Adipocyte (in vitro differentiated cells): ENCODE results near the gene CFAP46.

Experiments used
- DNase-seq: peaks from one replicate; pipeline ENCODE4 v3.0.0-alpha.2; 2015; ENCODE audit warnings: low read depth
- H3K27me3 ChIP-seq: replicated peaks from 2 replicates; pipeline ENCODE4 v1.7.0; 2013; ENCODE audit warnings: mild to moderate bottlenecking, low read length, moderate library complexity; ENCODE audit not compliant: control insufficient read depth, insufficient read depth
- H3K36me3 ChIP-seq: 2 replicates; pipeline ENCODE4 v1.7.0; 2013; ENCODE audit warnings: low read length, mild to moderate bottlenecking, moderate library complexity; ENCODE audit not compliant: control insufficient read depth, insufficient read depth, severe bottlenecking
- H3K4me1 ChIP-seq: 2 replicates; pipeline ENCODE4 v1.7.0; 2013; ENCODE audit warnings: mild to moderate bottlenecking, low read length, moderate library complexity; ENCODE audit not compliant: control insufficient read depth, insufficient read depth
- H3K4me3 ChIP-seq: 2 replicates; pipeline ENCODE4 v1.7.0; 2013; ENCODE audit warnings: mild to moderate bottlenecking, low read length, moderate library complexity
- H3K9ac ChIP-seq: 2 replicates; pipeline ENCODE4 v1.7.0; 2013; ENCODE audit warnings: mild to moderate bottlenecking, low read length, moderate library complexity
- H3K9me3 ChIP-seq: 2 replicates; pipeline ENCODE4 v1.7.0; 2013; ENCODE audit warnings: mild to moderate bottlenecking, low read length, moderate library complexity; ENCODE audit not compliant: control insufficient read depth

The CFAP46 gene

DNA sequence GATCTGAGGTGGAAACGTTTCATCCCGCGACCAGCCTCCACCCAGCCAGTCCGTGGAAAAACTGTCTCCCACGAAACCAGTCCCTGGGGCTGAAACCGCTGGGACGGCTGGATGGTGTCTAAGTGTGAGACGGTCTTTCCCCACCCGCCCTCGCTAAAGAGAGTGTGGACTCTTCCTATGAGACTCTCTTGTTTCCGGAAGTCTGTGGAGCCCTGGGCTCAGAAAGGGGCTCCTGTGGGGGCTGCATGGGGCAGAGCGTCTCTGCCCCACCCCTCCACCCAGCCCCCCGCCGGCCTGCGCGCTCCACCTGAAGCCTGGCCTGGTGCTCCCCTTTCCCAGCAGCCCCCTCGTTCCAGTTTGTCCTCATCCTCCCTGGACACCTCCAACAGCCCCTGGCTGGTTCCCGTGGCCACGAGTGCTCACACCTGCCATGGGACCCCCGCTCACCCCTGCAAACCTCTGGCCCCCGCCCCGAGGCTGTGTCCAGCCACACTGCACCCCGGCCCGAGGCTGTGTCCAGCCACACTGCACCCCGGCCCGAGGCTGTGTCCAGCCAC is 28.7 kb downstream of the CFAP46 start:
- Histone ChIP-seq H3K27me3 (peaks cover 31% of the 10 kb centered on the region), H3K4me1 (no peaks in the 10 kb centered on the region), H3K9ac (no peak overlapping the region), H3K36me3 (no peaks in the 10 kb centered on the region), H3K4me3 (no peak overlapping the region), H3K9me3 (no peaks in the 10 kb centered on the region)
- DNase-seq, result no peak

- Histone ChIP-seq H3K4me3 (no peak overlapping the region), H3K9me3 (no peaks in the 10 kb centered on the region), H3K9ac (no peak overlapping the region), H3K4me1 (no peaks in the 10 kb centered on the region), H3K27me3 (peaks cover 31% of the 10 kb centered on the region), H3K36me3 (no peaks in the 10 kb centered on the region)
- no peak for DNase-seq
These were observed 29.4 kb downstream of the CFAP46 start for GRCh38 chr10:132912713-132913558.

DNA sequence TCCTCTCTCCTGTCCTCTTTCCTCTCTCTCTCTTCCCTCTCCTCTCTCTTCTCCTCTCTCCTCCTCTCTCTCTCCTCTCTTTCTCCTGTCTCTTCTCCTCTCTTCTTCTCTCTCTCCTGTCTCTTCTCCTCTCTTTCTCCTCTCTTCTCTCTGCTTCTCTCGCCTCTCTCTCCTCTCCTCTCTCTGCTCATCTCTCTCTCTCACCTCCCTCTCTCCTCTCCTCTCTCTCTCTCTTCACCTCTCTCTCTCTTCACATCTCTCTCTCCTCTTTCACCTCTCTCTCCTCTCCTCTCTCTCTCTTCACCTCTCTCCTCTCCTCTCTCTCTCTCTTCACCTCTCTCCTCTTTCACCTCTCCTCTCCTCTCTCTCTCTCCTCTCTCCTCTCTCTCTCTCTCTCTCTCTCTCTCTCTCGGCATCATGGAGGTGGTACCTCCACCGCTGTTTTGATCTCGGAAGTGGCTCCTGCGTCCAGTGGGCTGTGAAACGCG is 30.1 kb downstream of the CFAP46 start:
- Histone ChIP-seq H3K27me3 (peaks cover 29% of the 10 kb centered on the region), H3K36me3 (no peaks in the 10 kb centered on the region), H3K4me1 (no peaks in the 10 kb centered on the region), H3K9ac (no peak overlapping the region), H3K9me3 (no peaks in the 10 kb centered on the region), H3K4me3 (no peak overlapping the region)
- DNase-seq, result no peak

GRCh38 chr10:132911786-132912097 is 30.6 kb downstream of the CFAP46 start:
- Histone ChIP-seq H3K4me3 (no peak overlapping the region), H3K9ac (no peak overlapping the region), H3K27me3 (peaks cover 24% of the 10 kb centered on the region), H3K4me1 (no peaks in the 10 kb centered on the region), H3K9me3 (no peaks in the 10 kb centered on the region), H3K36me3 (no peaks in the 10 kb centered on the region)
- DNase-seq, result peak; percentile 2

GRCh38 chr10:132910901-132911785 is 31.2 kb downstream of the CFAP46 start:
- H3K27me3 ChIP-seq, result peaks cover 22% of the 10 kb centered on the region
- H3K4me1 ChIP-seq, result no peaks in the 10 kb centered on the region
- no peak overlapping the region for H3K9ac ChIP-seq
- H3K9me3 ChIP-seq, result no peaks in the 10 kb centered on the region
- H3K4me3 ChIP-seq, result no peak overlapping the region
- peak; percentile 5 for DNase-seq
- H3K36me3 ChIP-seq, result no peaks in the 10 kb centered on the region

GRCh38 chr10:132910186-132910880 is 32.0 kb downstream of the CFAP46 start:
- H3K9ac ChIP-seq, result no peak overlapping the region
- no peaks in the 10 kb centered on the region for H3K4me1 ChIP-seq
- DNase-seq, result no peak
- H3K9me3 ChIP-seq, result peaks cover 5% of the 10 kb centered on the region
- H3K36me3 ChIP-seq, result no peaks in the 10 kb centered on the region
- H3K4me3 ChIP-seq, result no peak overlapping the region
- peaks cover 22% of the 10 kb centered on the region for H3K27me3 ChIP-seq

- H3K4me1 ChIP-seq, result no peaks in the 10 kb centered on the region
- H3K9ac ChIP-seq, result no peak overlapping the region
- no peak for DNase-seq
- H3K27me3 ChIP-seq, result peaks cover 22% of the 10 kb centered on the region
- H3K36me3 ChIP-seq, result no peaks in the 10 kb centered on the region
- H3K9me3 ChIP-seq, result peaks cover 12% of the 10 kb centered on the region
- no peak overlapping the region for H3K4me3 ChIP-seq
These were observed 32.8 kb downstream of the CFAP46 start for GRCh38 chr10:132909491-132910071.

- no peak for DNase-seq
- H3K9ac ChIP-seq, result no peak overlapping the region
- no peaks in the 10 kb centered on the region for H3K4me1 ChIP-seq
- peaks cover 22% of the 10 kb centered on the region for H3K27me3 ChIP-seq
- H3K9me3 ChIP-seq, result peaks cover 15% of the 10 kb centered on the region
- no peak overlapping the region for H3K4me3 ChIP-seq
- H3K36me3 ChIP-seq, result no peaks in the 10 kb centered on the region
These were observed 33.6 kb downstream of the CFAP46 start for GRCh38 chr10:132908621-132909295.

GRCh38 chr10:132907821-132908620 is 34.3 kb downstream of the CFAP46 start:
- no peak for DNase-seq
- peaks cover 15% of the 10 kb centered on the region for H3K9me3 ChIP-seq
- H3K9ac ChIP-seq, result no peak overlapping the region
- H3K4me1 ChIP-seq, result no peaks in the 10 kb centered on the region
- no peak overlapping the region for H3K4me3 ChIP-seq
- H3K36me3 ChIP-seq, result no peaks in the 10 kb centered on the region
- H3K27me3 ChIP-seq, result peaks cover 21% of the 10 kb centered on the region

DNA sequence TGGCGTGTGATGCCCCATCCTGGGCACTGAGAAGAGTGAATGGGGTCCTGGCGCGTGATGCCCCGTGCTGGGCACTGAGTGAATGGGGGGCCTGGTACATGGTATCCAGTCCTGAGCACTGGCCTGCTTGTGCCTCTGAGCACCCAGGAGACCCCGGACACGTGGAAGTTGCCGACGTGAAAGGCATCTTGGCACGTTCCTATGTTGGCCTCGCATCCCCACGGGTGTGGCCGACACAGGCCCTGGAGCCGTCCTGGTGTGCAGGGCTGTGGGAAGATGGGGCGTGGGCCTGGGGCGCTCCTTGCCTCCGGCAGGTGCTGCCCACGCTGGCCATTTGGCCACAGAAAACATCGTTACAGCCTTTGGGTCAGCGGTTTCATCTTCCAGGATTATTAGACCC is 35.5 kb downstream of the CFAP46 start:
- Histone ChIP-seq H3K27me3 (peaks cover 16% of the 10 kb centered on the region), H3K4me1 (no peaks in the 10 kb centered on the region), H3K9me3 (peaks cover 24% of the 10 kb centered on the region), H3K36me3 (no peaks in the 10 kb centered on the region), H3K4me3 (no peak overlapping the region), H3K9ac (no peak overlapping the region)
- DNase-seq, result no peak
